HepG2 (cell line): ENCODE data around the gene PTGDS. TPM values are rescaled to one million over a fixed set of nuclear protein-coding genes. Genes with fewer than 3 reads are reported as not detected.
A peak's percentile ranks its signal among the peaks of the same experiment; 100 is the strongest.

Source experiments
- CCDC6 ChIP-seq: sonication (generic); formaldehyde crosslinking; IDR thresholded peaks from 2 replicates; pipeline ENCODE4 v1.8.1; 2022; ENCODE audit warnings: mild to moderate bottlenecking, missing genetic modification reagents, moderate library complexity
- DNMT3B ChIP-seq: conservative IDR thresholded peaks from 2 replicates; pipeline ENCODE4 v1.6.1; 2016; ENCODE audit warnings: missing biosample characterization, control low read depth
- GLI4 ChIP-seq: sonication (generic); formaldehyde crosslinking; IDR thresholded peaks from 2 replicates; pipeline ENCODE4 v1.5.1; 2020; ENCODE audit warnings: missing genetic modification reagents, mild to moderate bottlenecking, moderate library complexity, borderline replicate concordance
- PHF21A ChIP-seq: sonication (generic); formaldehyde crosslinking; IDR thresholded peaks from 2 replicates; pipeline ENCODE4 v1.5.0; 2020; ENCODE audit warnings: mild to moderate bottlenecking, missing genetic modification reagents
- PLRG1 ChIP-seq: fragments of 450-650 bp; conservative IDR thresholded peaks from 2 replicates; pipeline ENCODE4 v1.6.1; 2016
- RARA ChIP-seq: IDR thresholded peaks from 2 replicates; pipeline ENCODE4 v1.6.1; 2016; ENCODE audit warnings: missing genetic modification reagents, missing compliant biosample characterization
- SP5 ChIP-seq: IDR thresholded peaks from 2 replicates; pipeline ENCODE4 v1.6.1; 2016; ENCODE audit warnings: low read depth, borderline replicate concordance
- ZFAT ChIP-seq: sonication (generic); formaldehyde crosslinking; conservative IDR thresholded peaks from 2 replicates; pipeline ENCODE4 v1.8.1; 2023; ENCODE audit warnings: missing genetic modification reagents, inconsistent platforms
- ZNF484 ChIP-seq: sonication (generic); formaldehyde crosslinking; IDR thresholded peaks from 2 replicates; pipeline ENCODE4 v1.5.1; 2020; ENCODE audit warnings: mild to moderate bottlenecking, low read depth, missing genetic modification reagents, borderline replicate concordance
- ZNF652 ChIP-seq: IDR thresholded peaks from 2 replicates; pipeline ENCODE4 v1.6.1; 2016; ENCODE audit warnings: low read depth, borderline replicate concordance
- ZNF747 ChIP-seq: sonication (generic); formaldehyde crosslinking; IDR thresholded peaks from 2 replicates; pipeline ENCODE4 v1.8.1; 2023; ENCODE audit warnings: missing genetic modification reagents, mild to moderate bottlenecking, borderline replicate concordance
- ZSCAN21 ChIP-seq: sonication (generic); formaldehyde crosslinking; IDR thresholded peaks from 2 replicates; pipeline ENCODE4 v1.8.0; 2022; ENCODE audit warnings: mild to moderate bottlenecking, missing genetic modification reagents, moderate library complexity, borderline replicate concordance
- polyA plus RNA-seq, 8 experiments: library from polyadenylated mRNA; depleted of rRNA in 3 of 8; stranded (reverse) in 7 of 8; unstranded in 1 of 8; fragments of >200 nt; fragmentation: Illumina TruSeq in 4 of 8; extraction: Trizol in 4 of 8; gene quantifications; 2 replicates each; pipeline versions ENCODE4 v1.2.1 to v1.2.3, GENCODE V29; 2011 to 2016; ENCODE audit warnings: low read depth in 4 of 8, missing spikeins in 1 of 8, mixed read lengths in 1 of 8; ENCODE audit not compliant: insufficient read depth in 1 of 8
- total RNA-seq, 5 experiments: library from RNA; depleted of rRNA; stranded (reverse); fragments of >200 nt; fragmentation: Illumina TruSeq; extraction: Trizol; gene quantifications; 2 replicates each; pipeline ENCODE4 v1.2.3, GENCODE V29; 2016; ENCODE audit warnings: low read depth in 1 of 5
- TF ChIP-seq, protein P1 (sequence below): IDR thresholded peaks from 2 replicates; pipeline ENCODE4 v1.6.1; 2016; ENCODE audit warnings: low read depth, control low read depth
- TF ChIP-seq, protein P2 (sequence below): sonication (generic); formaldehyde crosslinking; IDR thresholded peaks from 2 replicates; pipeline ENCODE4 v1.4.0; 2020; ENCODE audit warnings: missing genetic modification reagents
- TF ChIP-seq, protein P3 (sequence below): sonication (generic); formaldehyde crosslinking; IDR thresholded peaks from 2 replicates; pipeline ENCODE4 v1.8.0; 2022; ENCODE audit warnings: mild to moderate bottlenecking, missing genetic modification reagents, moderate library complexity
- TF ChIP-seq, protein P4 (sequence below): sonication (generic); formaldehyde crosslinking; conservative IDR thresholded peaks from 2 replicates; pipeline ENCODE4 v1.8.1; 2023; ENCODE audit warnings: missing genetic modification reagents
- TF ChIP-seq, protein P5 (sequence below): sonication (generic); formaldehyde crosslinking; IDR thresholded peaks from 2 replicates; pipeline ENCODE4 v1.5.1; 2020; ENCODE audit warnings: missing genetic modification reagents, mild to moderate bottlenecking, borderline replicate concordance
- TF ChIP-seq, protein P6 (sequence below): sonication (generic); formaldehyde crosslinking; IDR thresholded peaks from 2 replicates; pipeline ENCODE4 v1.4.0; 2020; ENCODE audit warnings: missing genetic modification reagents, mild to moderate bottlenecking, borderline replicate concordance

Gene PTGDS
- total and polyA plus RNA-seq, 2 of the 13 experiments (the other 11 are each of a cell fraction or from before 2014, with no cell fraction given): 0.33 to 0.50 TPM

DNA sequence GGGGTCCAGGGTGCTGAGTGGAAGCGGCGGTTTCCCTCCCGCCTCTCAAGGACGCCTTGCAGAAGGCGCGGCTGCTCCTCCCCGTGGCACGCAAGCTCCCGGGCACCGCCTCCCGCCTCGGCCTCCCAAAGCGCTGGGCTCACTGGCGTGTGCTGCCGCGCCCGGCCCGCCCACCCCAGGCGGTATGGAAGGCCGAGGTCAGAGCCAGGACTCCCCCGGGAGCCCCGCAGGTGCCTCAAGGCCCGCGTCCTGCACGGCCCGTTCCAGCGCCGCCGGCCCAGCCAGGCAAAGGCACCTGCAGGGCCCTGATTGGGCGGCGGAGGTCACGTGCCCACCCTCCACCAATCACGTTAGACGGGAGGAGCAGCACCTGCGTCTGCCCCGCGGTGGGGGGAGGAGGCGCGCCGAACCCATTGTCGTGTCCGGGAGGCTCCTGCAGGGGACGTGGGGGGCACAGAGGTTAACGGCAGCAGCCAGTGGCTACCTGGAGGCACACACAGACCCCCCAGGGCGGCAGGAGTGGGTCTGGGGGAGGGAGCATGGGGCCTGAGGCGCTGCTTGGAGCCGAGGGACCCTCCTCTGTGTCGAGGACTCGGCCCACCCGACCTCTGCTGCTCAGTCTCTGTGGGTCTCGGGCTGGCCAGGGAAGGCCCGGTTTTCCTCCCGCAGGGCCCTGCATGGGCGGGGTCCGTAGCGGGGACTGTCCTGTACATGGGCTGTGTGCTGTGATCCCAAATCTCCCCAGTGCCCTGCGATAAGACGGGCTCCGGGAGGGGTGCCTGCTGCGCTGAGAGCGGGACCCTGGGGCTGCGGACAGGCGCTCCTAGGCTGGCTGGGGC is 27.3 kb upstream of the PTGDS start (continued):
- TF ChIP-seq ZFAT (CRISPR knock-in tag) (no peak), PLRG1 (no peak), ZNF484 (CRISPR knock-in tag) (no peak), ZNF652 (no peak), CCDC6 (no peak), ZNF747 (no peak), GLI4 (CRISPR knock-in tag) (no peak), RARA (CRISPR knock-in tag) (peak; percentile 66), ZSCAN21 (CRISPR knock-in tag) (peak; percentile 57; the same call in 1 of the 2 replicates), DNMT3B (no peak), PHF21A (CRISPR knock-in tag) (peak; percentile 93), SP5 (peak; percentile 67; the same call in 1 of the 2 replicates)
- TF ChIP-seq, protein P1, sequence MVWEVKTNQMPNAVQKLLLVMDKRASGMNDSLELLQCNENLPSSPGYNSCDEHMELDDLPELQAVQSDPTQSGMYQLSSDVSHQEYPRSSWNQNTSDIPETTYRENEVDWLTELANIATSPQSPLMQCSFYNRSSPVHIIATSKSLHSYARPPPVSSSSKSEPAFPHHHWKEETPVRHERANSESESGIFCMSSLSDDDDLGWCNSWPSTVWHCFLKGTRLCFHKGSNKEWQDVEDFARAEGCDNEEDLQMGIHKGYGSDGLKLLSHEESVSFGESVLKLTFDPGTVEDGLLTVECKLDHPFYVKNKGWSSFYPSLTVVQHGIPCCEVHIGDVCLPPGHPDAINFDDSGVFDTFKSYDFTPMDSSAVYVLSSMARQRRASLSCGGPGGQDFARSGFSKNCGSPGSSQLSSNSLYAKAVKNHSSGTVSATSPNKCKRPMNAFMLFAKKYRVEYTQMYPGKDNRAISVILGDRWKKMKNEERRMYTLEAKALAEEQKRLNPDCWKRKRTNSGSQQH: 0 out of 2 replicates have a peak, but pooled peaks have one; percentile 29
- TF ChIP-seq, protein P2, sequence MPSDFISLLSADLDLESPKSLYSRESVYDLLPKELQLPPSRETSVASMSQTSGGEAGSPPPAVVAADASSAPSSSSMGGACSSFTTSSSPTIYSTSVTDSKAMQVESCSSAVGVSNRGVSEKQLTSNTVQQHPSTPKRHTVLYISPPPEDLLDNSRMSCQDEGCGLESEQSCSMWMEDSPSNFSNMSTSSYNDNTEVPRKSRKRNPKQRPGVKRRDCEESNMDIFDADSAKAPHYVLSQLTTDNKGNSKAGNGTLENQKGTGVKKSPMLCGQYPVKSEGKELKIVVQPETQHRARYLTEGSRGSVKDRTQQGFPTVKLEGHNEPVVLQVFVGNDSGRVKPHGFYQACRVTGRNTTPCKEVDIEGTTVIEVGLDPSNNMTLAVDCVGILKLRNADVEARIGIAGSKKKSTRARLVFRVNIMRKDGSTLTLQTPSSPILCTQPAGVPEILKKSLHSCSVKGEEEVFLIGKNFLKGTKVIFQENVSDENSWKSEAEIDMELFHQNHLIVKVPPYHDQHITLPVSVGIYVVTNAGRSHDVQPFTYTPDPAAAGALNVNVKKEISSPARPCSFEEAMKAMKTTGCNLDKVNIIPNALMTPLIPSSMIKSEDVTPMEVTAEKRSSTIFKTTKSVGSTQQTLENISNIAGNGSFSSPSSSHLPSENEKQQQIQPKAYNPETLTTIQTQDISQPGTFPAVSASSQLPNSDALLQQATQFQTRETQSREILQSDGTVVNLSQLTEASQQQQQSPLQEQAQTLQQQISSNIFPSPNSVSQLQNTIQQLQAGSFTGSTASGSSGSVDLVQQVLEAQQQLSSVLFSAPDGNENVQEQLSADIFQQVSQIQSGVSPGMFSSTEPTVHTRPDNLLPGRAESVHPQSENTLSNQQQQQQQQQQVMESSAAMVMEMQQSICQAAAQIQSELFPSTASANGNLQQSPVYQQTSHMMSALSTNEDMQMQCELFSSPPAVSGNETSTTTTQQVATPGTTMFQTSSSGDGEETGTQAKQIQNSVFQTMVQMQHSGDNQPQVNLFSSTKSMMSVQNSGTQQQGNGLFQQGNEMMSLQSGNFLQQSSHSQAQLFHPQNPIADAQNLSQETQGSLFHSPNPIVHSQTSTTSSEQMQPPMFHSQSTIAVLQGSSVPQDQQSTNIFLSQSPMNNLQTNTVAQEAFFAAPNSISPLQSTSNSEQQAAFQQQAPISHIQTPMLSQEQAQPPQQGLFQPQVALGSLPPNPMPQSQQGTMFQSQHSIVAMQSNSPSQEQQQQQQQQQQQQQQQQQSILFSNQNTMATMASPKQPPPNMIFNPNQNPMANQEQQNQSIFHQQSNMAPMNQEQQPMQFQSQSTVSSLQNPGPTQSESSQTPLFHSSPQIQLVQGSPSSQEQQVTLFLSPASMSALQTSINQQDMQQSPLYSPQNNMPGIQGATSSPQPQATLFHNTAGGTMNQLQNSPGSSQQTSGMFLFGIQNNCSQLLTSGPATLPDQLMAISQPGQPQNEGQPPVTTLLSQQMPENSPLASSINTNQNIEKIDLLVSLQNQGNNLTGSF (CRISPR knock-in tag): peak; percentile 67; the same call in 1 of the 2 replicates
- TF ChIP-seq, protein P3, sequence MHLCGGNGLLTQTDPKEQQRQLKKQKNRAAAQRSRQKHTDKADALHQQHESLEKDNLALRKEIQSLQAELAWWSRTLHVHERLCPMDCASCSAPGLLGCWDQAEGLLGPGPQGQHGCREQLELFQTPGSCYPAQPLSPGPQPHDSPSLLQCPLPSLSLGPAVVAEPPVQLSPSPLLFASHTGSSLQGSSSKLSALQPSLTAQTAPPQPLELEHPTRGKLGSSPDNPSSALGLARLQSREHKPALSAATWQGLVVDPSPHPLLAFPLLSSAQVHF (CRISPR knock-in tag): peak; percentile 58; the same call in 1 of the 2 replicates
- TF ChIP-seq, protein P4, sequence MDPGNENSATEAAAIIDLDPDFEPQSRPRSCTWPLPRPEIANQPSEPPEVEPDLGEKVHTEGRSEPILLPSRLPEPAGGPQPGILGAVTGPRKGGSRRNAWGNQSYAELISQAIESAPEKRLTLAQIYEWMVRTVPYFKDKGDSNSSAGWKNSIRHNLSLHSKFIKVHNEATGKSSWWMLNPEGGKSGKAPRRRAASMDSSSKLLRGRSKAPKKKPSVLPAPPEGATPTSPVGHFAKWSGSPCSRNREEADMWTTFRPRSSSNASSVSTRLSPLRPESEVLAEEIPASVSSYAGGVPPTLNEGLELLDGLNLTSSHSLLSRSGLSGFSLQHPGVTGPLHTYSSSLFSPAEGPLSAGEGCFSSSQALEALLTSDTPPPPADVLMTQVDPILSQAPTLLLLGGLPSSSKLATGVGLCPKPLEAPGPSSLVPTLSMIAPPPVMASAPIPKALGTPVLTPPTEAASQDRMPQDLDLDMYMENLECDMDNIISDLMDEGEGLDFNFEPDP (CRISPR knock-in tag): no peak
- TF ChIP-seq, protein P5, sequence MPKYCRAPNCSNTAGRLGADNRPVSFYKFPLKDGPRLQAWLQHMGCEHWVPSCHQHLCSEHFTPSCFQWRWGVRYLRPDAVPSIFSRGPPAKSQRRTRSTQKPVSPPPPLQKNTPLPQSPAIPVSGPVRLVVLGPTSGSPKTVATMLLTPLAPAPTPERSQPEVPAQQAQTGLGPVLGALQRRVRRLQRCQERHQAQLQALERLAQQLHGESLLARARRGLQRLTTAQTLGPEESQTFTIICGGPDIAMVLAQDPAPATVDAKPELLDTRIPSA (CRISPR knock-in tag): no peak
- TF ChIP-seq, protein P6, sequence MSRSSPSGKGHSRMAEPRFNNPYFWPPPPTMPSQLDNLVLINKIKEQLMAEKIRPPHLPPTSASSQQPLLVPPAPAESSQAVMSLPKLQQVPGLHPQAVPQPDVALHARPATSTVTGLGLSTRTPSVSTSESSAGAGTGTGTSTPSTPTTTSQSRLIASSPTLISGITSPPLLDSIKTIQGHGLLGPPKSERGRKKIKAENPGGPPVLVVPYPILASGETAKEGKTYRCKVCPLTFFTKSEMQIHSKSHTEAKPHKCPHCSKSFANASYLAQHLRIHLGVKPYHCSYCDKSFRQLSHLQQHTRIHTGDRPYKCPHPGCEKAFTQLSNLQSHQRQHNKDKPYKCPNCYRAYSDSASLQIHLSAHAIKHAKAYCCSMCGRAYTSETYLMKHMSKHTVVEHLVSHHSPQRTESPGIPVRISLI (CRISPR knock-in tag): no peak
